Endothelial cell of umbilical vein (primary cell): Measurements from ENCODE around the gene SLIT1. TPM values are rescaled to one million over a fixed set of nuclear protein-coding genes. Genes with fewer than 3 reads are reported as not detected.

Source experiments
- BruUV-seq: library from RNA; stranded (reverse); fragments of 400-500 nt; replicated peaks from 2 replicates; lab custom pipeline; 2021; lab: Mats Ljungman, UMichigan
- CTCF ChIA-PET: fragments of 300-600, 350-600 bp; sonication (Branson Sonifier 250); formaldehyde crosslinking; loops from one replicate; lab custom pipeline; 2021; ENCODE audit warnings: antibody characterized with exemption, inconsistent platforms; lab: Charles Lee
- POLR2A ChIA-PET: fragments of 300-600, 350-600 bp; sonication (Branson Sonifier 250); formaldehyde crosslinking; loops from one replicate; lab custom pipeline; 2021; ENCODE audit warnings: antibody characterized with exemption, inconsistent platforms; lab: Charles Lee
- DNase-seq: peaks from one replicate; pipeline ENCODE4 v3.0.0-alpha.2; 2011; ENCODE audit warnings: low read depth, low spot score
- FAIRE-seq: peaks from 2 replicates; lab custom pipeline; 2011; peaks lifted over from hg19 to GRCh38; lab: Jason Lieb, UNC
- H2AFZ ChIP-seq: 2 replicates; pipeline ENCODE4 v1.6.0; 2012; ENCODE audit warnings: low read depth, low read length, control low read depth, inconsistent platforms
- H3K27ac ChIP-seq: 2 replicates; pipeline ENCODE4 v1.5.1; 2011; ENCODE audit warnings: low read depth, mild to moderate bottlenecking, control low read depth, low read length, moderate library complexity; ENCODE audit not compliant: insufficient read depth
- H3K27me3 ChIP-seq, 2 experiments: 2 replicates each; pipeline versions ENCODE4 v1.6.0 to v1.6.1; 2011; ENCODE audit warnings: low read length in 2 of 2, mixed read lengths in 1 of 2; ENCODE audit not compliant: control insufficient read depth in 2 of 2, insufficient read depth in 2 of 2
- H3K36me3 ChIP-seq, 2 experiments: 2 replicates in 1 of 2; 3 replicates in 1 of 2; pipeline ENCODE4 v1.5.1; 2011; ENCODE audit warnings: low read length in 2 of 2, mild to moderate bottlenecking in 1 of 2, moderate library complexity in 1 of 2; ENCODE audit not compliant: control insufficient read depth in 2 of 2, insufficient read depth in 2 of 2; ENCODE audit errors: extremely low read depth in 1 of 2
- H3K4me1 ChIP-seq: 3 replicates; pipeline ENCODE4 v1.5.1; 2011; ENCODE audit warnings: mild to moderate bottlenecking, low read length; ENCODE audit not compliant: control insufficient read depth, insufficient read depth; ENCODE audit errors: extremely low read depth
- H3K4me2 ChIP-seq: 2 replicates; pipeline ENCODE4 v1.6.1; 2011; ENCODE audit warnings: low read length, control low read depth, mixed read lengths; ENCODE audit not compliant: insufficient read depth
- H3K4me3 ChIP-seq, 3 experiments: fragments of 200-600 bp in 1 of 3; sonication (generic), shearing (Covaris generic) in 1 of 3; replicated peaks in 1 of 3; 2 replicates each; pipeline ENCODE4 v1.5.1; 2011 to 2016; ENCODE audit warnings: control low read depth in 3 of 3, low read length in 3 of 3, mild to moderate bottlenecking in 2 of 3, inconsistent platforms in 1 of 3, low read depth in 1 of 3, moderate library complexity in 1 of 3; ENCODE audit not compliant: insufficient read depth in 1 of 3
- H3K79me2 ChIP-seq: 2 replicates; pipeline ENCODE4 v1.6.0; 2012; ENCODE audit warnings: low read length, inconsistent platforms; ENCODE audit not compliant: control insufficient read depth, insufficient read depth
- H3K9ac ChIP-seq: replicated peaks from 2 replicates; pipeline ENCODE3; 2011; ENCODE audit warnings: low read length, control low read depth; ENCODE audit not compliant: insufficient read depth; ENCODE audit errors: extremely low read depth
- H3K9me1 ChIP-seq: replicated peaks from 3 replicates; pipeline ENCODE4 v1.6.0; 2011; ENCODE audit warnings: mild to moderate bottlenecking, low read length; ENCODE audit not compliant: control insufficient read depth, insufficient read depth; ENCODE audit errors: extremely low read depth
- H3K9me3 ChIP-seq: replicated peaks from 2 replicates; pipeline ENCODE4 v1.5.1; 2012; ENCODE audit warnings: low read length, inconsistent platforms; ENCODE audit not compliant: control insufficient read depth, insufficient read depth
- H4K20me1 ChIP-seq: replicated peaks from 2 replicates; pipeline ENCODE3; 2011; ENCODE audit warnings: mild to moderate bottlenecking, low read length; ENCODE audit not compliant: control insufficient read depth, insufficient read depth; ENCODE audit errors: extremely low read depth
- EZH2 ChIP-seq: IDR thresholded peaks from 2 replicates; pipeline ENCODE4 v1.6.1; 2012; ENCODE audit warnings: borderline replicate concordance, low read depth, mild to moderate bottlenecking, moderate library complexity, low read length, inconsistent platforms; ENCODE audit not compliant: severe bottlenecking
- FOS ChIP-seq: IDR thresholded peaks from 2 replicates; pipeline ENCODE4 v1.6.1; 2011; ENCODE audit warnings: mild to moderate bottlenecking, low read length, moderate library complexity, borderline replicate concordance; ENCODE audit not compliant: insufficient read depth
- GATA2 ChIP-seq: IDR thresholded peaks from 2 replicates; pipeline ENCODE4 v1.7.0; 2011; ENCODE audit warnings: low read depth, mild to moderate bottlenecking, moderate library complexity, mixed read lengths, low read length; ENCODE audit not compliant: insufficient read length, insufficient read depth
- JUN ChIP-seq: IDR thresholded peaks from 2 replicates; pipeline ENCODE4 v1.6.1; 2011; ENCODE audit warnings: borderline replicate concordance, low read depth; ENCODE audit not compliant: insufficient read length, insufficient read depth
- MYC ChIP-seq: IDR thresholded peaks from one replicate; pipeline ENCODE4 v1.6.1; 2011; ENCODE audit warnings: mild to moderate bottlenecking, low read depth, low read length
- POLR2A ChIP-seq: IDR thresholded peaks from 2 replicates; pipeline ENCODE4 v1.6.1; 2012; ENCODE audit warnings: low read depth, mild to moderate bottlenecking, control low read depth, low read length
- POLR2AphosphoS5 ChIP-seq: IDR thresholded peaks from 2 replicates; pipeline ENCODE4 v1.6.1; 2012; ENCODE audit warnings: low read depth, mild to moderate bottlenecking, control low read depth, low read length, moderate library complexity; ENCODE audit not compliant: insufficient read depth
- dilution Hi-C: fragments of 300-500 bp; cut with MboI; formaldehyde crosslinking; loops from one replicate; pipeline ENCODE4 v1.15.0; 2019; ENCODE audit warnings: low sequenced_read_pairs; ENCODE audit not compliant: extremely low pct_ligation_motif_present
- intact Hi-C: fragments of 100-400 bp; cut with micrococcal nuclease; formaldehyde crosslinking; loops from one replicate; pipeline ENCODE4 v1.10.0; 2022
- polyA plus RNA-seq, 4 experiments: library from polyadenylated mRNA; depleted of rRNA in 3 of 4; stranded (reverse) in 3 of 4; unstranded in 1 of 4; fragments of >200 nt; gene quantifications; 2 replicates each; pipeline versions ENCODE4 v1.2.1 to v1.2.3, GENCODE V29; 2011 to 2012; ENCODE audit warnings: missing spikeins in 1 of 4
- total RNA-seq: library from RNA; stranded (reverse); gene quantifications from 2 replicates; pipeline ENCODE4 v1.2.3, GENCODE V29; 2021
- TF ChIP-seq, protein P1 (sequence below), 2 donors: IDR thresholded peaks; 1 replicate in 1 of 2; 2 replicates in 1 of 2; pipeline ENCODE4 v1.5.1; 2011; ENCODE audit warnings: low read length in 2 of 2, mild to moderate bottlenecking in 2 of 2, moderate library complexity in 2 of 2, control low read depth in 1 of 2, inconsistent platforms in 1 of 2, low read depth in 1 of 2; ENCODE audit not compliant: insufficient read depth in 1 of 2; ENCODE audit errors: extremely low read depth in 1 of 2
- TF ChIP-seq, protein P2 (sequence below): IDR thresholded peaks from 2 replicates; pipeline ENCODE4 v1.6.1; 2011; ENCODE audit not compliant: insufficient read depth, insufficient read length

The SLIT1 gene
- total and polyA plus RNA-seq, 2 donors (not counting 3 experiments of a cell fraction or from before 2014, with no cell fraction given): 0.04 to 0.20 TPM

DNA sequence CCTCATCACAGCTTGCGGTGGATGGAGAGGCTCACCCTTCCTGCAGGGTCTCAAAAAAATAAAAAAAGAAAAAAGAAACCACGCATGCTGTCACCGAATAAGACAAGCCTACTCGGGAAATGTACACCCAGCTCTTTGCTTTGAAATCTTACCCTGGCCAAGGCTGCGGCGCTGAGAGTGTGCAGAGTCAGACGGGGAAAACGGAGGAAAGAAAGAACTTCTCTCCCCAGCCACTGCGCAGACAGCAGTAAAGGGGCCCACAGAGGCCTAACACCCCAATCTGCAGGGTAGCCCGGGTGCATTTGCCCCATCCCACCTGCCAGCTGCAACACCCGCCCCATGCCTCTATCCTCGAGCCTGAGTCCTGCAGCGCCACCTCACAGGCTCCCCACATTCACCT lies 14.8 kb downstream of the SLIT1 start:
- intact Hi-C loops: no loop called here
- FAIRE-seq: no peak
- BruUV-seq: no TSS peak

More for the DNA sequence above, 14.8 kb downstream of the SLIT1 start:
- no peaks in the 10 kb centered on the region for H3K79me2 ChIP-seq
- H3K4me1 ChIP-seq: no peaks in the 10 kb centered on the region
- dilution Hi-C loops: no loop called here
- TF ChIP-seq FOS: no peak
- TF ChIP-seq, protein P1, sequence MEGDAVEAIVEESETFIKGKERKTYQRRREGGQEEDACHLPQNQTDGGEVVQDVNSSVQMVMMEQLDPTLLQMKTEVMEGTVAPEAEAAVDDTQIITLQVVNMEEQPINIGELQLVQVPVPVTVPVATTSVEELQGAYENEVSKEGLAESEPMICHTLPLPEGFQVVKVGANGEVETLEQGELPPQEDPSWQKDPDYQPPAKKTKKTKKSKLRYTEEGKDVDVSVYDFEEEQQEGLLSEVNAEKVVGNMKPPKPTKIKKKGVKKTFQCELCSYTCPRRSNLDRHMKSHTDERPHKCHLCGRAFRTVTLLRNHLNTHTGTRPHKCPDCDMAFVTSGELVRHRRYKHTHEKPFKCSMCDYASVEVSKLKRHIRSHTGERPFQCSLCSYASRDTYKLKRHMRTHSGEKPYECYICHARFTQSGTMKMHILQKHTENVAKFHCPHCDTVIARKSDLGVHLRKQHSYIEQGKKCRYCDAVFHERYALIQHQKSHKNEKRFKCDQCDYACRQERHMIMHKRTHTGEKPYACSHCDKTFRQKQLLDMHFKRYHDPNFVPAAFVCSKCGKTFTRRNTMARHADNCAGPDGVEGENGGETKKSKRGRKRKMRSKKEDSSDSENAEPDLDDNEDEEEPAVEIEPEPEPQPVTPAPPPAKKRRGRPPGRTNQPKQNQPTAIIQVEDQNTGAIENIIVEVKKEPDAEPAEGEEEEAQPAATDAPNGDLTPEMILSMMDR (IDR thresholded peaks at IDR 0.05; ENCODE audit: extremely low read depth in 1 of 2, insufficient read depth in 1 of 2, low read depth in 1 of 2, low read length in 2 of 2): no peak
- TF ChIP-seq JUN: no peak
- no peak for TF ChIP-seq MYC
- no peak for TF ChIP-seq GATA2
- no peak for TF ChIP-seq POLR2A
- TF ChIP-seq POLR2AphosphoS5: no peak
- TF ChIP-seq, protein P2, sequence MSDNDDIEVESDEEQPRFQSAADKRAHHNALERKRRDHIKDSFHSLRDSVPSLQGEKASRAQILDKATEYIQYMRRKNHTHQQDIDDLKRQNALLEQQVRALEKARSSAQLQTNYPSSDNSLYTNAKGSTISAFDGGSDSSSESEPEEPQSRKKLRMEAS: no peak
- no peak for TF ChIP-seq EZH2
- H3K9me3 ChIP-seq: no peaks in the 10 kb centered on the region
- no peaks in the 10 kb centered on the region for H3K9me1 ChIP-seq
- H3K27ac ChIP-seq: no peak overlapping the region
- ChIA-PET CTCF (no interaction called here), POLR2A (no interaction called here)
- no peaks in the 10 kb centered on the region for H4K20me1 ChIP-seq
- no peak overlapping the region for H3K9ac ChIP-seq
- DNase-seq: no peak
- H3K4me3 ChIP-seq: no peak overlapping the region
- no peaks in the 10 kb centered on the region for H3K27me3 ChIP-seq
- no peak overlapping the region for H3K4me2 ChIP-seq
- no peak overlapping the region for H2AFZ ChIP-seq
- H3K36me3 ChIP-seq: no peaks in the 10 kb centered on the region
